GF-D8 (cell line): ENCODE results near the gene RNF31.

Source experiments
- DNase-seq: peaks from one replicate; lab custom pipeline; 2025; lab: John Stamatoyannopoulos, UW

RNF31 gene

DNA sequence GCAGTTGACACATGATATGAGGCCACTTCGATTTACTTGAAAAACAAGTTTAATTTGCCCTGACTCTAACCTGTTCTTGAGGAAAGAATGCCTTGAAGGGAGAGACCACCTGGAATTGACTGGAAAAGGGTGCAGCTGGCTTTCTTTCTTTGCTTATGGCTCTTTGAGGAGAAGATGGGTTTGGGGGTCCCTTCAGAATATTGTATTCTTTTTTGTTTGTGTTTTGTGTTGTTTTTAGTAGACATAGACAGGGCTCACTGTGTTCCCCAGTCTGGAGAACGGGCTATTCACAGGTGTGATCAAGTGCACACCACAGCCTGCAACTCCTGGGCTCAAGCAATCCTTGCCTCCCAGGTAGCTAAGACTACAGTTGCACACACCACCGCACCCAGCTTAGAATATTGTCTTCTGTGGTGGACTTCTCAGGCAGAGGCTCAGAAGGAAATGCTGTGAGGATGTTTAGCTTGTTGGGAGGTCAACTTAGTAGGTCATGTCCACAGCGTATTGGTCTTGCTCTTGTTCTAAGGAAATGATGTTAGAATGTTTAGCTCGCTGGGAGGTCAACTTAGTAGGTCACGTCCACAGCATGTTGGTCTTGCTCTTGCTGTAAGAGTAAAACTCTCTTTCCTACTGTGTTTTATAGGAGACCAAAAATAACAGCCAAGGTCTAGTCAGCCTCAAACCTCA, 31.0 kb upstream of the RNF31 start:
- no peak for DNase-seq

DNA sequence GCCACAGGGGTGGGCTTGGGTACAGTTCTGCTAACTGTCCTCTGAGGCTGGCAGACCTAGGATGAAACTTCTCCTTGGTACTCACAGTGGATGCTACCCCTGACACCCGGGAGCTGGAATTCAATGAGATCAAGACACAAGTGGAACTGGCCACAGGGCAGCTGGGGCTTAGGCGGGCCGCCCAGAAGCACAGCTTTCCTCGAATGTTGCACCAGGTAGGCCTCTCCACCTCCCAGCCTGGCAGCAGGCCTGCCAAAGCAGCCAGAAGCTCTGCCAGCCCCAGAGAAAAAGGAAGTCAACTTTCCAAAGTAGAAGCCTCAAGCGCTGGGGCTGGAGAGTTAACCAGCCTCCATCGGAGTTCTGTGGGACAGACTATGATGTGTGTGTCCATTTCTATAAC, 30.1 kb upstream of the RNF31 start:
- no peak for DNase-seq

DNA sequence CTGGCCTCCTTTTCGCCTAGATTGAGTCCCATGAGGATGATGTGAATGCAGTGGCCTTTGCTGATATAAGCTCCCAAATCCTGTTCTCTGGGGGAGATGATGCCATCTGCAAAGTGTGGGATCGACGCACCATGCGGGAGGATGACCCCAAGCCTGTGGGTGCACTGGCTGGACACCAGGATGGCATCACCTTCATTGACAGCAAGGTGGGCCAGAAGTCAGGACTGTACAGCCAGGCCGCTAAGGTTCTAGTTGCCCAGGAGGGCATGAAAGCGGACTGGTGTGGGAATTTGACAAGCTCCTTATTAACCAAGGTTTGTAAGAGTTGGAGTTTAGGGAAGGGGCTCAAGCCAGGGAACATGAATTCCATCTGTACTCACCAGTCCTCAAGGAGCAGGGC, 27.6 kb upstream of the RNF31 start:
- no peak for DNase-seq

DNA sequence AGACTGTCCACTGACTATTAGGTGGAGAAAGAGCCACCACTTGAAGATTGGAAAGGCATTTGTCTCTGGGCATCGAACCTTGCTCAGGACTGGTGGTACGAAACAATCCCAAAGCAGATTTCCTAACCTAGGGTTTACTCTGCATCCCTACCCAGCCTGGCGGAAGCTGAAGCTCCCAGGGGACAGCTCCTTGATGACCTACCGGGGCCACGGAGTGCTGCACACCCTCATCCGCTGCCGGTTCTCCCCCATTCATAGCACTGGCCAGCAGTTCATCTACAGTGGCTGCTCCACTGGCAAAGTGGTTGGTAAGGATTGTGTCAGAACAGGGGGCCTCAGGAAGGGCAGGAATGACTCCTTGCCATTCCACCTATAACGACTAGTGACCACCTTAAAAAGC, 26.1 kb upstream of the RNF31 start:
- no peak for DNase-seq

DNA sequence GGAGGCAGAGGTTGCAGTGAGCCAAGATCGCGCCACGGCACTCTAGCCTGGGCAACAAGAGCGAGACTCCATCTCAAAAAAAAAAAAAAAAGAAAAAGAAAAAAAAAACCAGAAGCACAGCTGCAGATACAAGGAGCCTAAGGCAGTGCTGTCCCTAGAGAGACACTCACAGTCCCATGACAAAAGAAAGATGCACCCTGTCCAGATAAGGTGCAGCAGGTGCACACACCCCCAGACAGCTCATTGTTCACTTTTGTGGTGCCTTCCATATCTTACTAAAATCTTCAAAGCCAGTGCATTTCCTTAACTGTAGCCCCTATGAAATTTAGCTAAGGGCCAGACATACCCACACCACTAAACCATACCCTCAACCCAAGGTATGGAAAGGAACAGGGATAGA, 24.9 kb upstream of the RNF31 start:
- no peak for DNase-seq

DNA sequence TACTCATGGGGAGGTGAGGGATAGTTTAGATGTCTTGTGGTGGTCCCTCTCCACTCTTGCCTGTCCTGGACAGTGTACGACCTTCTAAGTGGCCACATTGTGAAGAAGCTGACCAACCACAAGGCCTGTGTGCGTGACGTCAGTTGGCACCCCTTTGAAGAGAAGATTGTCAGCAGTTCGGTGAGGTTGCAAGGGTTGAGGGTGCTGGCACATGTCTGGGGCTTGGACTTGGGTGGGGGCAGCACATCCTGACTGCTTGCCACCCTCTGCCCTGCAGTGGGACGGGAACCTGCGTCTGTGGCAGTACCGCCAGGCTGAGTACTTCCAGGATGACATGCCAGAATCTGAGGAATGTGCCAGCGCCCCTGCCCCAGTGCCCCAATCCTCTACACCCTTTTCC, 24.4 kb upstream of the RNF31 start:
- DNase-seq: no peak

DNA sequence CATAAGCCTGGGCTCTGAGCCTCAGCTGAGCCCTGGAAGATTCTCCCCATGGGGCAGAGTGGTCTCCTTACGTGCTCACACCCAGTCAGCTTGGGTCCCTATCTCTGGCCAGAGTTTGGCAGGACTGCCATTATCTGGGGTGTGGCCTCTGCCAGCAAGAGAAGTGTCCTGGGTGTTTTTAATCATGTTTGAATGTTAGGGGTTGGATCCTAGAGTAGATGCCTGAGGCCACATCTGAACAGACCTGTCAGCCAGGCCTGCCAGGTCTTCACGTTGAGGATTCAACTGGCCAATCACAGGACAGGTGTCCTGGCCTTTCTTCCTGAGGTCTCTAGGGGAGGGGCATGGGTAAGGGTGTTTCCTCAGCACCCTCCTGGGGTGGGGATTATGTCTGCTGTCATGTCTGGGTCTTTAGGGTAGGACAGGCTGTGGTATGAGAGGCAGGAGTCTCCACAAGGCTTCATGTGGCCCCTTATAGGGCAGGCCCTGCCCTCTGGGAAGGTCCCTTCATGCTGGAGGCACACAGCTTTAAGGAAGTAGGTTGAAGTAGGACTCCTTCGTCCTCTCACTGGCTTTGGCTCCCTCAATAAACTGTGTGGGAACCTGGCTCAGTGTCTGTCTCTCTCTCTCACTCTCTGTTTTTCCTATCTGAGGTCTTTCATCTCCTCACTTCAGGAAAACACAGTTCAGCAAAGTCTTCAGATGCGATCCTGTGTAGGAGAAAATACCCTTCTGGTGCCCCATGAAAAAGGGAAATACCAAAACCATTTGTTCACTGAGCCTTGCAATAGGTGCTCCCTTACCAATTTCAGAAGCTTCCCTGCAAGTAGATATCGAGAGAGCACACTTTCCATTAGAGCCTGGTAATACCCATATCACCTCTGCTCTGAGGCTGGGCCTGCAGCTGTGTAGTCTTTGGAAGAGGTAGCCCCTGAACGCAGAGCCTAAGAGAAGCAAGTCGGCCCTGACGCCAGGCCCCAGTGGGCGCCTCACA, 23.6 kb upstream of the RNF31 start:
- DNase-seq: no peak

DNA sequence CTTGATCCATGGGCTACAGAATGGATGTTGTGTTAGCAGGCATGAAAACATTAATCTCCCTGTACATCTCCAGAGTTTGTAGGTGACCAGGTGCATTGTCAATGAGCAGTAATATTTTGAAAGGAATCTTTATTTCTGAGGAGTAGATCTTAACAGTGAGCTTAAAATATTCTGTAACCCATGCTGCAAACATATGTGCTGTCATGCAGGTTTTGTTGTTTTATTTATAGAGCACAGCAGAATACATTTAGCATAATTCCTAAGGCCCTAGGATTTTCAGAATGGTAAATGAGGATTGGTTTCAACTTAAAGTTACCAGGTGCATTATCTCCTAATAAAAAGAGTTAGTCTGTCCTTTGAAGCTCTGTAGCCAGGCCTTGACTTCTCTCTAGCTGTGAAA, 20.4 kb upstream of the RNF31 start:
- no peak for DNase-seq

DNA sequence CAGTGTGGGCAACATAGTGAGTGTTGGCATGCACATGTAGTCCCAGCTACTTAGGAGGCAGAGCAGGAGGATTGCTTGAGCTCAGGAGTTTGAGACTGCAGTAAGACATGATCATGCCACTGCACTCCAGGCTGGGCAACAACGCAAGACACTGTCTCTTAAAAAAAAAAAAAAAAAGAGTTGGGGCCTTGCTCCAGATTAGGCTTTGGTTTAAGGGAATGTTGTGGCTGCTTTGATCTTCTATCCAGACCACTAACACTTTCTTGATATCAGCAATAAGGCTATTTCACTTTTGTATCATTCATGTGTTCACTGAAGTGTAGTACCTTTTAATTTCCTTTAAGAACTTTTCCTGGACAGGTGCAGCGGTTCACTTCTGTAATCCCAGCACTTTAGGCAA, 19.6 kb upstream of the RNF31 start:
- no peak for DNase-seq

DNA sequence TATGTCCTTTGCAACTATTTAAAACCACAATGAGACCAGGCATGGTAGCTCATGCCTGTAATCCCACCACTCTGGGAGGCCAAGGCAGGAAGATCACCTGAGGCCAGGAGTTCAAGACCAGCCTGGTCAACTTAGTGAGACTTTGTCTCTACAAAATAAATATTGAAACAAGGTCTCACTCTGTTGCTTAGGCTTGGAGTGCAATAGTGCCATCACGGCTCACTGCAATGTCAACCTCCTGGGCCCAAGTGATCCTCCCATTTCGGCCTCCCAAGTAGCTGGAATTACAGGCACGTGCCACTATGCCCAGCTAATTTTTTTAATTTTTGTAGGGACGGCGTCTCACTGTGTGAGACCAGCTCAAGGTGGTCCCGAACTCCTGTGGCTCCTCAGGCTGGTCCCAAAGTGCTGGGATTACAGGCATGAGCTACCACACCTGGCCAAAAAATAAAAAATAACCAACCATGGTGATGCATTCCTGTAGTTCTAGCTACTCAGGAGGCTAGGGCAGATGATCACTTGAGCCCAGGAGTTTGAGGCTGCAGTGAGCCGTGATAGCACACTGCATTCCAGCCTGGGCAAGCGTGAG, 17.8 kb upstream of the RNF31 start:
- DNase-seq: no peak

DNA sequence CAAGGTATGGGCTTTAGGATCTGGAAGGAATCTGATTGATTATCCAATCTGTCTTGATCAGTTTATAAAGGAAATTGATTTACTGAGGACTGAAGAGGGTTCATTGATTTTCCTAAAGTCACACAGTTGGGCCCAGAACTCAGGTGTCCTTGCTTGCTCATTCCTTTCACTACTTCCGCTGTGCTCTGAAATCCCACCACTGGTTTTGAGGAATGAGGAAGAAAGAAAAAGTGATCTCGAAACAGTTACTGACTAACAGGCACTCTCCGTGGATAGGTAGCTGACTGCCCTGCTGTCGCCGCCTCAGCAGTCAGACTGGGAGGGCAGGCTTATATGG, 16.9 kb upstream of the RNF31 start, which contains the start of gene FITM1:
Gene FITM1, plus strand, starts transcription at position 280 of the 337 bp plus-strand sequence. CDS start 905 bp downstream, outside the sequence.
- DNase-seq: no peak

DNA sequence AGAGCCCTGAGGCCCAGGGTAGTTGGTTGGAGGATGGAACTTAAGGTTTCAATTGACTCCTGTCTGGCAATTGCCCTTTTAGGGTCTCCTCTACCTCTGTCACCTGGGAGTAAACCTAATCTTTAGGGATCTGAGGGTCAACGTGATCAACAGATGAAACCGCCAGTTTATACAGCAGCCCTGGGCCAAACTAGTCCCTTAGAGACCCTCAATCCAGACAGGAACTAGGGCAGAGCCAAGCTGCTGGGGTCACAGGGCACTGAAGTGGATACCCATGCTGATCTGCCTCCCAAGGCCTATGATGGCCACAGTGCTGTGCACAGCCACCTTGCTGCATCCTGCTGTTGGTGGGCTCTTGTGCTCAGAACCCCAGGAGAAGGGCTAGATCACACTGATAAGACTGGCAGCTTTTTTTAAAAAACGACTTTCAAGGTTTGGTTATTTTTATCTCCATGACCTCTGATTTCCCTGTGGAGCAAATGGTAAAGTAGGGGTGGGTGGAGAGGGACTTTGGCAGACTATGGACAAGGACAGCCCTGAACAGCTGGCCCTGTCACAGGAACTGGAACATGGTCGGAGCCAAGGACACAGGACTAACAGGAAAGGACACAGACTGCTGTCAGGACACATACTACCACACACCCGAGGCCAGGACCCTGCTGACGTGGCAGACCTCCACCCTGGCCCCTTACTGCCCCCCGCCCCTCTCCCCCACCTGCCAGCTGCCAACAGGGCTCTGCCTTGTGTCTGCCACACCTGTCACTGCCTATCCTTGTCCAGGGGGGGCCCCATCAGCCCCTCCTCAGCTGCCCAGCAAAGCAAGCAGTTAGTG, 16.4 kb upstream of the RNF31 start:
- no peak for DNase-seq

DNA sequence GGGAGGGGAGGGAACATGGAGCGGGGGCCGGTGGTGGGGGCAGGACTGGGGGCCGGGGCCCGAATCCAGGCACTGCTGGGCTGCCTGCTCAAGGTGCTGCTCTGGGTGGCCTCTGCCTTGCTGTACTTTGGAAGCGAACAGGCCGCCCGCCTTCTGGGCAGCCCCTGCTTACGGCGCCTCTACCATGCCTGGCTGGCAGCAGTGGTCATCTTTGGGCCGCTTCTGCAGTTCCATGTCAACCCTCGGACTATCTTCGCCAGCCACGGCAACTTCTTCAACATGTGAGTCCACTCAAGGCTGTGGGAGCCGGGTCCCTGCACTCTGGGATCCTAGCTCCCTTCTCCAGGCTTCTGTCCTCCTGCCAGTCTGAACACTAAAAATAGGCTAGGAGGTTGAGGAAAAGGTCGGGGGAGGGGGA, 15.7 kb upstream of the RNF31 start:
- DNase-seq: no peak

DNA sequence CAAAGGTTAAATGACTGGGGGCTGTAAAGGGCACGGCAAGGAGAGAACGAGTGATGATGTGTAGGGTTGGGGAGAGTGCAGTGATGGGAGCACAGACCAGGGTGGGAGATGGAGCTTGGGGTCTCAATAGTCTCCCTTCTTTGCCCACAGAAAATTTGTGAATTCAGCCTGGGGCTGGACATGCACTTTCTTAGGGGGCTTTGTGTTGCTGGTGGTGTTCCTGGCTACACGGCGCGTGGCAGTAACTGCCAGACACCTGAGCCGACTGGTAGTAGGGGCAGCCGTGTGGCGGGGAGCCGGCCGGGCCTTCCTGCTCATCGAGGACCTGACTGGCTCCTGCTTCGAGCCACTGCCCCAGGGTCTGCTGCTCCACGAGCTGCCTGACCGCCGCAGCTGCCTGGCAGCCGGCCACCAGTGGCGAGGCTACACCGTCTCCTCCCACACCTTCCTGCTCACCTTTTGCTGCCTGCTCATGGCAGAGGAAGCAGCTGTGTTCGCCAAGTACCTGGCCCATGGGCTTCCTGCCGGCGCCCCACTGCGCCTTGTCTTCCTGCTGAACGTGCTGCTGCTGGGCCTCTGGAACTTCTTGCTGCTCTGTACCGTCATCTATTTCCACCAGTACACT, 15.1 kb upstream of the RNF31 start:
- DNase-seq: no peak

DNA sequence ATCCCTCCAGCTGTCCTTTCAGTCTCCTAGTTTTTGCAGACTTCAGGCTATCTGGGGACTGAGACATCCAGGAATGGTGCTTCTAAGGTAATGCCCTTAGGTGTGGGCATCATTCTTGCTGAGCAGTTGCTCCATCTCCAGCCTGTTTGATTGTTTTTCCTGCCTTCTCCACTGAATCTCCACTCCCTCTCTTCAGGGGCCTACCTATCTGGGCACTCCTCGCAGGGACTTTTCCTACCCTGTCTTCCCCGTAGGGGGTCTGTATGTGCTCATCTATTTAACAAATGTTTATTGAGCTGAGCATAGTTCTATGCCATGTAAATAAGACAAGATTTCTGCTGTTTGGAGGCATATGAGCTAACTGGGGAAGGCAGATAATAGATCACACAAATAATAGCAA, 14.3 kb upstream of the RNF31 start:
- DNase-seq: no peak

DNA sequence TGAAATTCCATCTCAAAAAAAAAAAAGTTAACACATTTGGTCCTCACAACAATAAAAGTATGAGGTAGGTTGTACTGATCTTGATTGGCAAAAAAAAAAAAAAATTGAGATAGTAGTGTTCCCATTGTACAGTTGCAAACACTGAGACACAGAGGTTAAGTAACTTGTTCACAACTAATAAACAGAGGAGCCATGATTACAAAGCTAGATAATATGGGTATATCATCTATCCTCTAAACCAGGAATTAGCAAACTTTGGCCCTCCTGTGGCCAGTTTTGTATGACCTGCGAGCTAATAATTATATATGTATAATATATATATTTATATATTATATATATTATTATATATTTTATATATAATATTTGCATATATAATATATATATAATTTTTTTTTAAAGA, 13.6 kb upstream of the RNF31 start:
- DNase-seq: no peak

DNA sequence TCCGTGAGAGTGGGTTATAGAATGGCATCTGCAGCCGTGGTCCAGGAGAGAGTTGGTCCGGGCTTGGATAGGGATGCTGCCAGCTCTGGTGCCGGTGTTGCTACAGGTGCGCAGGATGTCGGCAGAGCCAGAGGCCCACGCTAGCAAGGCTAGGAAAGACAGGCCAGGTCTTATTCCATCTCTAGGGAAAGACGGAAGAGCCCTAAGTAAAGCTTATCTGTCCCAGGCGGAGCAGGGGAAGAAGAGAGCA, 11.8 kb upstream of the RNF31 start:
- DNase-seq: no peak

DNA sequence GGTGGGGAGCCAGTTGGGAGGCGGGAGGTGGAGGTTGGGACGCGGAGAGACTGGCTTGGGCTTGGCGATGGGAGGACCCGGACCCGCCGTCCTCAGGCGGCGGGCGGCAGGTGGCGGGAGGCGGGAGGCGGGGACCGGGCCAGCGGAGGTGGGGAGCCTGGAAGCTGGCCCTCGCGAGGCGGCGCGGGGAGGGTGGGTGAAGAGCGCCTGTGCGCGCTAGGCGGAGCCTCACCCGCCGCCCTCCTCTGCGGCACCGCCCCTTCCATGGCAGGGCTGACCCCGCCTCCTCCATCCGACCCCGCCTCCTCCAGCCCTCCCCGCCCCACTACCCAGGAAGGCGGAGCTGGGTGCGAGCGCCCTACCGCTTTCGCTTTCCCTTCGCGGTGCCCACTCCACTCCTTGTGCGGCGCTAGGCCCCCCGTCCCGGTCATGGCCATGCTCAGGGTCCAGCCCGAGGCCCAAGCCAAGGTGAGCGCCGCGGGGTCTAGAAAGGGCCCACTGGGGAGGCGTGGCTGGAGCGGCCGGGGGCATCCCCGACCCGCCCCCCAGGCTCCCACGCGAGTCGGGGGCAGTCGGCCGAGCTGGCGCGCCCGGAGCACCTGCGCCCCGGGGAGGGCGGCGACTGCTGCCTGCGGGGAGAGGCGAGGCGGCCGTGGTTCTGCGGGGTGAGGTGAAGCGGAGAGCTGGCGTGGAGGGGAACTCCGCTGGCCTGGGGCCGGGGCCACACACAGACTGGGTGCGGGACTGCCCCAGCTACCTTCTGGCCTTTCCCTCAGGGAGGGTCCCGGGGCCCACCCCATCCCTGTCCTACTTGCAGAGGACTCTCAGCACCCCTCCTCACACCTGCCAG, 11.2 kb upstream of the RNF31 start, which contains the start of gene PSME1:
Gene PSME1, plus strand, starts transcription at position 361 of the 850 bp plus-strand sequence. Its CDS starts 69 bp downstream, at position 430.
- DNase-seq: peak; percentile 67

DNA sequence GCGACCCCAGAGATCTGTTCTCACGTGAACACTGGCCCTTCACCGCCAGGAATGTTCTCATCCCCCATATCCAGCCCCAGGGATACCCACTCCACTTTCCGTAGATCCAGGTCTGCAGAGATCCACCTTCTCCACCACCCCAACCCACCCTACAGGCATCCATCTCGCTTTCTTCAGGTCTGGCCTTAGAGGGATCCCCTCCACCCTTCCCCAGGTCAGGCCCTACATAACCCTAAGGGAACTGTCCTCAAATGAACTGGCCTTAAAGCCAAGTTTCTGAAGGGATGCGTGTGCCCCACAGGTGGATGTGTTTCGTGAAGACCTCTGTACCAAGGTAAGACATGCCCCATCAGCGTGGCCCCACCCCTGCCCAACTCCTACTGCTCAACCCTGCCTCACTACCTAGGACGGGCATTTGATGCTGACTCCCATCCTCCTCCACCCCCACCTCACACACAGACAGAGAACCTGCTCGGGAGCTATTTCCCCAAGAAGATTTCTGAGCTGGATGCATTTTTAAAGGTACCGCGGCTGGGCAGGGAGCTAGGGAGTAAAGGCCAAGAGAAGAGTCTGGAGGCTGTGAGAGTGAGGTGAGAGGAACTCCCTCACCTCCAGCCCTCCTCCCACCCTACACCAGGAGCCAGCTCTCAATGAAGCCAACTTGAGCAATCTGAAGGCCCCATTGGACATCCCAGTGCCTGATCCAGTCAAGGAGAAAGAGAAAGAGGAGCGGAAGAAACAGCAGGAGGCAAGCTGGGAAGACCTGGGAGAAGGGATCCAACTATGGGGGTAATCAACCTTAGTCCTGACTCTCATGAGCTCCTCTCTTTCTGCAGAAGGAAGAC, 10.4 kb upstream of the RNF31 start:
- no peak for DNase-seq
